Measurements from ENCODE around the gene SCAPER.

Gene SCAPER

DNA sequence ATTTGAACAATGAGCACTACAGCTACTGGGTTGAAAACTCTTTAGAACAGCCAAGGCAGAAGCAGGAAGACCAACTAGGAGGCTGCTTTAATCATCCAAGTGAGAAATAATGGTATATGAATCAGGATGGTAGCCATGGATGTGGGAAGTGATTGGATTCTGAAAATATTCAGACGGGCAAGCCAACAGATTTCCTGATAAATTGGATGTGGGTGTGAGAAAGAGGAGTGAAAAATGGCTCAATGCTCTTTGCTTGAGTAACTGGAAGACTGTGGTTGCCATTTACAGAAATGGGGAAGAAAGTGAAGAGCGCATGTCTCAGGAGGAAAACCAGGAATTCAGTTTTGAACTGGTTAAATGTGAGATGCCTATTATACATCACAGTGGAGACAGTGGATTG lies 518.2 kb downstream of the SCAPER start:
- no peak for DNase-seq

DNA sequence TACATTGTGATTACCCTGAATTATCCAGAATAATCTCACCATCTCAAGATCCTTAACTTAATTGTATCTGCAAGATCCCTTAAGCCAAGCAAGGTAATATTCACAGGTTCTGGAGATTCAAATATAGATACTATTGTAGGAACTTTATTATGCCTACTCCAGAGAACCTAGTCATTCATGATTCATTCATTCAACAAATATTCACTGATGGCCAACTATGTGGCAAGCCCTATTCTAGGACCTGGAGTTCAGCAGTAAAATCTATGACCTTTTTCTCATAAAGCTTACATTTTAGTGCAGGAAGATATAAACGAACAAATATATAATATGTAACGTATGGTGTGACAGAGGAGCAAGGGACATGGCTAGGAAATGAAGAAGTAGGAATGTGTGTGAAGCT lies 519.0 kb downstream of the SCAPER start:
- DNase-seq = no peak

- no peak for DNase-seq
Observed at GRCh38 chr15:76384409-76384808, 520.7 kb downstream of the SCAPER start.

DNA sequence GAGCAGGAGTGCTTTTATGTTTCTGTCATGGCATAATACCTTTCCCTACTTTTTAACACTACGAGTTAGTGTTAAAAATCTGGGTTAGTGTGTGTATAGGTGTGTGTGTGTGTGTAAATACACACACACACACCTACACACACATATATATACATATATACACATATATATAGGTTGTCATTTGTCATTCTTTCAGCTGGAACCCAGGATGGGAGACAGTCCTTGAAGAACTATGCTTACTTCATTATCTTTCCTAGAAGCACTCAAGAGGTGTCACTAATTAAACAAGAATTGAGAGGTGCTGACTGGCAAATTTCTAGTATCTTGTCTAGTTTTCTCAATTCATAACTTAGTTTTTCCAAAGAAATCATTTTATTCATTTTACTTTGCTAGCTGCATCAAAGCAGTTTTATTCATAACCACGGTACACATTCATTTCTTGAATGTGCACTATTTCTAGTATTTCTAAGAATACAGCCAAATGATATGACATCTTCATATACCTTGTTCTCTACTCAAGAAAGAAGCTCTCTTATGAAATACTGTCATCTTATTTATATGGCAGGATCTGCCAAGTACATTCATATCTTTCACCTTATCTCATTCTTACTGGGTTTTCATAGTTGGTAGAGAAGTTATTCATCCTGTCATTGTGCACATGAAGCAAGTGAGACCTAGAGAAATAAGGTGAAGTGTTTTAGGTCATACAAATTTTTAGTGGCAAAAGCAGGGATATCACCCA lies 522.0 kb downstream of the SCAPER start:
- no peak for DNase-seq

GRCh38 chr15:76381366-76381765 lies 523.8 kb downstream of the SCAPER start:
- DNase-seq = no peak

DNA sequence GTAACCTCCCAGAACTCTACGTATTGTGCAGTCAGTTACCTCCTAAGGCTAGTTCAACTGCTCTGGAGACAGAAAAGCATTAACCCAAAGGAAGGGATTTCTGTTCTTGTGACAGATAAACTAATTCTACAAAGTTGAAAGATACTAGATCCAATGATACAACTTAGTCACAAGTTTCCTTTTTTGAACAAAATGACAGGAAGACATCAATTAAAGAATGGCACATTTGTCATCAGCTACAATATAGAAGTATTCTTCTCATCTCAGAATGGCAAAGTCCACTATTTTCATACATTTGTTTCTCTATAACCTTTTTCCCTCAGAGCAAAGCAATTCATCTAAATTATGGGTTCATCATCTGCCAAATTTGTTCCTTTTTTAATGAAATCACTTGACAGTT lies 524.9 kb downstream of the SCAPER start:
- DNase-seq = no peak

DNA sequence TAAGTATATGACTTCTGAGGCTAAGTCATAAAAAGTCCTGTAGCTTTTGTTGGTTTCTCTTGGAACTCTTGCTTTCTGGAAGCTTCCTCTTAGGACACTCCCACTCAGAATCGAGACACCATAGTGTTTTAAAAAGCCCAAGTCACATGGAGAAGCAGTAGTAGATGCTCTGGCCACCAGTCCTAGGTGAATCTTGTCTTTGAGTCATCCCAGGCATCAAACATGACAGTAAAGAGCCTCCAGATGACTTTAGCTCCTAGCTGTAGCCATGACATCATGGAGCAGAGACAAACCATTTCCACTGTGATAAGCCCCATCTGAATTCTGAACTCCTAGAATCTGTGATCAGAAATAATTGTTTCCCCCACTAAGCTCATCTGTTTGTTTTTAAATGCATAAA lies 526.4 kb downstream of the SCAPER start:
- no peak for DNase-seq

GRCh38 chr15:76377751-76378150 lies 527.4 kb downstream of the SCAPER start:
- DNase-seq = no peak

DNA sequence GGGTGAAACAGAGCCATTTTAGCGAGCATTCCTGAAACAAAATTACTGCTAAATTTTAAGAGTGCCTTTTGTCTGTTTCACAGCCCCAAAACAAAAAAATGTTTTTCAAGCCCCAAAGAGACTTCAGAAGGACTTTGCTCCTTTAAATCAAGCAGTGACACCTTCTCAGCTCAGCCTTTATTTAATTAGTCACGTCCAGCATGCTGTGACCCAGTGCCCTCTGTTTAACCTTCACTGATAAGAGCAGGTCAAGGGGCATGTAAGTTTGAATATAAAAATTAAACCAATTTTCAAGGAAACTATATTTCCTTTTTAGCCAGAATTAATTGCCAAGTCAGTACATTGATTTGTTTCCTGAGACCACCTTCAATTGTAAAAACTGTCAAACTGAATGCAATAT lies 527.9 kb downstream of the SCAPER start:
- no peak for DNase-seq

DNA sequence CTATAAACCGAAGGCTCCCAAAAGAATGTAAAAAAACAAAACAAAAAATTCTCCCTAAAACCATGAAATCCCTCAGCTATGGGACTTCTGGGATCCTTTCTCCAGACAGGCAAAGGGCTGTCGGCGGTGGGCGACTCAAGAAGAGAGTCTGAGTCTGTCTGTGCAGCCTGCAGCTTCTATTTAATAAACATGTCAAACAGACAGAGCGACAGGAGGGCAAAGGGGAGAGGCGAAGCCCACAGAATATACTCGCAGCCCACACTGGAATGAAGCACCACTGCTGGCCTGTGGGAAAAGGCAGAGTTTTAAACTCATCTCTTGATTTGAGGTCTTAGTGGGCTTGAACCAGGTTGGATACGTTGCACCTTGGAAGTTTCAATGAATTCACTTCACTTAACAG lies 528.3 kb downstream of the SCAPER start:
- no peak for DNase-seq

- no peak for DNase-seq
Observed at GRCh38 chr15:76376029-76376428, 529.1 kb downstream of the SCAPER start.

- no peak for DNase-seq
Observed at GRCh38 chr15:76368122-76368621, 537.0 kb downstream of the SCAPER start.

DNA sequence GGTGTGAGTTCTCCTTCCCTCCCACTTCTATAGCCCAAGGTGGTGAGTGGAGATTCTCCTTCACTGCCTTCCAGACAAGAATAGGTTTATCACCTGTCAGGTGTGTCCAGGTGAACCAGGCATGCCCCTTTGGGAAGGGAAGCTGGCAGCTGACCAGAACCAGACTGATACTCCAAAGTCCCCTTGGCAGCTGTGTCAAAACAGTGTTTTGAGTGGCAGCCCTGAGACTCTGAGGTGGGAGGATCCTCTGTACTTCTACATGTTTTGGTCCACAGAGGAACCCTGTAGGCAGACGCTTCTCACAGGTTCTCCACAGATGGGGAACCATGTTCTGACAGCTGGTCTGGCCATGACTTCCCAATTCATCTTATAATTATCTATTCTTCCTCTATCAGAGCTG lies 538.4 kb downstream of the SCAPER start:
- peak; percentile 36 for DNase-seq

DNA sequence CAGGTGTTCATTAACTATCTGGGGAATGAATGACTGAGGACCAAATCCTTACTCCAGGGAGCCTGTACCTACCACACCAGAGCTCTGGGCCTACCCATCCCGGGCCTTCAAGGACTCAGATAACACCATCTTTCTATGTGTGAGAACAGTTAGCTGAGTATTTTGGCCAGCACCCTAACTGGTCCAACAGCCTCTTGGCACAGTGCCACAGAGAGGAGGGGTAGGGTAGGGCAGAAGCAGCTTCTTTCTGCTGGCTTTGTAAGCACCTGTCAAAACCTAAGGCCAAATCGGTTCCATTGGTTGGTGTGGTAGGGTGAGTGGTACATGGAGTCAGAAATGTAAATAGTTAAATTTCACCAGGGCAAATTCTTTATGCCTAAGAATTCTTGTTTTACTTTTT lies 541.9 kb downstream of the SCAPER start:
- DNase-seq = no peak

DNA sequence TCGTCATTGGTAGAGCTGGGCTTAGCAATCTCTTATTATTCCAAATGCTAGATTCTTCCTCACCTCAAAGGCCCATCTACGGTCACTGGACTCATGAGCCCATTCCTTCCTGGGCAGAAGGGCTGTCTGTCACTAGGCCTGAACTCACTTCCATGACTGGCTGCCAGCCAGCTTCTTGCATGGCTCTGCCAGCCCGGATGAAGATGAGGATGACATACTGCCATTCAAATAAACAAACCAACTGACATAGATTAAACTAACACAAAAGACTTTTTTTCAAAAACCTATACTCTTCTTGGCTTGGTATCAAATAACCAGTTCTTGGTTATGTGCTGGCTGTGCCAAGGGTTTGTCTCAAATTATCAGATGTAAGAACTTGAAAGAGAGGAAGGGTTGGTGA lies 544.7 kb downstream of the SCAPER start:
- no peak for DNase-seq

DNA sequence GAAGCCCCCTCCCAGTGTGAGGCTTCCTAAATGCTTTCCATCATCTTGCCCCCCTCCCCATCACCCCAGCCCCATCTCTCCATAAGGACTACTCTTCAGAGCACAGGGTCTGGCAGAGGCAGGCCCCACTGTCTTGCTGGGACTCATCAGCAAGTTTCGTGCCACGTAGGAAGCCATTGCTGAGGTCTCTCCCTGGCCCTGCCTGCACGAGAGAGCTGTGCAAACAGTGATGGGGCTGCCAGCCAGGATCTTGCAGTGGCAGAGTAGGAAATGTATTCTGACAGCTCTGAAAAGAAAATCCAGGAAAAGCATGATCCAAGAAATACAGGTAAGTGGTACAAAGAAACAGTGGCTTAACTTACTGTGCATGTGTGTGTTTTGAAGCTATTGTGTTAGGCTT lies 546.0 kb downstream of the SCAPER start:
- no peak for DNase-seq

DNA sequence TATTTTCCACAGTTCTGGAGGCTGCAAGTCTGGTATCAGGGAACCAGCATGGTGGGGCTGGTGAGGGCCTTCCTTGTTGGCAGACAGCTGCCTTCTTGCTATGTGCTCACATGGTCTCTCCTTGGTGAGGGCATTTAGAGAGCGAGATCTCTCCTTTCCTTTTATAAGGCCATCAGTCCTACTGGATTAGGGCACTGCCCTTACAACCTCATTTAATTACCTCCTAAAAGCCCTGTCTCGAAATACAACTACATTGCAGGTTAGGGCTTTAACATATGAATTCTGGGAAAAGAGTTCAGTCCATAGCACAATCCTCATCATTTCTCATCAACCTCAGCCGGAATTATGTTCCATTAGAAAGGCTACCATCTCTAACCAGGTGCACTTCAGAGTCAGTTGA lies 546.7 kb downstream of the SCAPER start:
- no peak for DNase-seq

- DNase-seq = no peak
Observed at GRCh38 chr15:76354823-76355440, 550.2 kb downstream of the SCAPER start.

DNA sequence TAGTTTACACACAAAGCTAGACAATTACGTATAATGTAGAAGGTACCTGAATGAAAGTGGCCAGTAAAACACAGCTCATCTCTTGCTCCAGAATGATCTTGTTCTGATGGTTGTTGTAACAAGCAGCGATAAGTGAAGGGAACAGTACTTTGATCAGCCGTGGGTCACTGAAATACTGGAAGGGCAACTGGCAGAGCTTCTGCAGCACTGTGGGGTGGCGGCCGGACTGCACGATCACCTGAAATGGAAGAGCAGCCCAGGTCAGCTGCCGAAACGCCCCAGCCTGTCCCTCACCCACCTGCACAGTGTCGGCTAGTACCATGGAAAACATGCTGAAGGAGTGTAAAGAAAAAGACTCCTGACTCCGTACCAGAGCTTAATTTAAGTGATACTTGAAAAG lies 551.2 kb downstream of the SCAPER start:
- DNase-seq = no peak

GRCh38 chr15:76353023-76353577 lies 552.0 kb downstream of the SCAPER start:
- no peak for DNase-seq

- no peak for DNase-seq
Observed at GRCh38 chr15:76349301-76350070, 555.7 kb downstream of the SCAPER start.

GRCh38 chr15:76347482-76348055 lies 557.6 kb downstream of the SCAPER start:
- no peak for DNase-seq

Data from NCI-H2171 treated with DMSO at 0.1 percent for 48 hours (cell line).